ENCODE data around the gene SKP1. TPM values are rescaled to one million over a fixed set of nuclear protein-coding genes. Genes with fewer than 3 reads are reported as not detected.
"Not testable (repeated sequence)": the region's sequence is repeated elsewhere in the genome, so short reads cannot be mapped to it uniquely, and the experiment has no call there.

The SKP1 gene
- 766 TPM for polyA plus RNA-seq (ENCODE audit: insufficient read length)
- long read RNA-seq, donor 1, full-length matches to known transcripts, result 490 of 604 reads
- long read RNA-seq, donor 1, partial matches to known transcripts, result 73 of 604 reads
- long read RNA-seq, donor 1, other reads (novel, unspliced or antisense), result 41 of 604 reads
- long read RNA-seq, donor 2, full-length matches to known transcripts, result 451 of 505 reads
- long read RNA-seq, donor 2, partial matches to known transcripts, result 45 of 505 reads
- long read RNA-seq, donor 2, other reads (novel, unspliced or antisense), result 9 of 505 reads
- long read RNA-seq, donor 3, full-length matches to known transcripts, result 312 of 355 reads
- long read RNA-seq, donor 3, partial matches to known transcripts, result 37 of 355 reads
- long read RNA-seq, donor 3, other reads (novel, unspliced or antisense), result 6 of 355 reads
- long read RNA-seq, donor 4, full-length matches to known transcripts, result 52 of 81 reads
- long read RNA-seq, donor 4, partial matches to known transcripts, result 29 of 81 reads
- long read RNA-seq, donor 4, other reads (novel, unspliced or antisense), result 0 of 81 reads
- long read RNA-seq, donor 5, full-length matches to known transcripts, result 857 of 959 reads
- long read RNA-seq, donor 5, partial matches to known transcripts, result 79 of 959 reads
- long read RNA-seq, donor 5, other reads (novel, unspliced or antisense), result 23 of 959 reads
- long read RNA-seq, donor 6, full-length matches to known transcripts, result 463 of 574 reads
- long read RNA-seq, donor 6, partial matches to known transcripts, result 58 of 574 reads
- long read RNA-seq, donor 6, other reads (novel, unspliced or antisense), result 53 of 574 reads
- long read RNA-seq, donor 7, full-length matches to known transcripts, result 702 of 810 reads
- long read RNA-seq, donor 7, partial matches to known transcripts, result 76 of 810 reads
- long read RNA-seq, donor 7, other reads (novel, unspliced or antisense), result 32 of 810 reads
- long read RNA-seq, donor 8, full-length matches to known transcripts, result 212 of 230 reads
- long read RNA-seq, donor 8, partial matches to known transcripts, result 8 of 230 reads
- long read RNA-seq, donor 8, other reads (novel, unspliced or antisense), result 10 of 230 reads

DNA sequence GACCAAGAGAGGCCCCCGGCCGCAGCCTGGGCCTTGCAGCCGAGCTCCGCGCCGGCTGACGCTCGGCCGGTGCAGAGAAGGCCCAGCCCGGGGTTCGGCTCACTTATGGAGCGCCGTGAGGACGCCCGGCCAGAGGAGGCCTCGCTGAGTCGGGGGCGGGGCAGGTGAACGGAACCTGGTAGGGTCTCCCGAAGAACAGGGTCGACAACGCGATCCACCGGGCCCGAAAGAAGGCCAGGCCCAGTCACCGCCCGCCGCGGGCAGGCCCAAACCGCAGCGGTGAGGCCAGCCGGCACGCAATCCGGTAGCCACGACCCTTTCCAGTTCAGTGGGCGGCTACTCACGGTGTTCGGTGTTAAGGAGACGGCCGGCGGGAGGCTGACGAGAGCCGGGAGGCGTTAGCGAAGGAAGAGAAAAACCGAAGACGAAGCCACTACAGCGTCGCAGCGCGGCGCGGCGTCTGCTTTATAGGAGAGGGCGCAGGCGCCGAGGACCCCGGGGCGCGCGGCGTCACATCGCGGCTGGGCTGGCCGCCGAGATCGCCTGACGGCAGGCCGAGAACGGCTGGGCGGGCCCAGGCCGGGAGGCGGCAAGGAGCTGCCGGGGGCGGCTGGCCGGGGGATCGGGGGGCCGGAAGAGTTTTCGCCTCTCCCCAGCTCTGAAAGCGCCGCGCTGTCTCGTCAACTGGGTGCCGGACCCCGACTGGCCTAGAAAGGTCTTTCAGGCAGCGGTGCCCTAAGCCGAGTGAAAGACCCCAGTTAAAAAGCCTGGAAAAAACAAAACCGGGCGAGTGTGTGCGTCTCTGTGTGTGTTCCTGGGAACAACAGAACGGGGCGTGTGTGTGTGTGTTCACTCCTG lies at the start of gene SKP1:
Gene SKP1 (minus strand): TSS at position 440 of the 858 bp plus-strand sequence. CDS start 2,928 bp downstream, outside the sequence.
- peak; percentile 85 for DNase-seq

DNA sequence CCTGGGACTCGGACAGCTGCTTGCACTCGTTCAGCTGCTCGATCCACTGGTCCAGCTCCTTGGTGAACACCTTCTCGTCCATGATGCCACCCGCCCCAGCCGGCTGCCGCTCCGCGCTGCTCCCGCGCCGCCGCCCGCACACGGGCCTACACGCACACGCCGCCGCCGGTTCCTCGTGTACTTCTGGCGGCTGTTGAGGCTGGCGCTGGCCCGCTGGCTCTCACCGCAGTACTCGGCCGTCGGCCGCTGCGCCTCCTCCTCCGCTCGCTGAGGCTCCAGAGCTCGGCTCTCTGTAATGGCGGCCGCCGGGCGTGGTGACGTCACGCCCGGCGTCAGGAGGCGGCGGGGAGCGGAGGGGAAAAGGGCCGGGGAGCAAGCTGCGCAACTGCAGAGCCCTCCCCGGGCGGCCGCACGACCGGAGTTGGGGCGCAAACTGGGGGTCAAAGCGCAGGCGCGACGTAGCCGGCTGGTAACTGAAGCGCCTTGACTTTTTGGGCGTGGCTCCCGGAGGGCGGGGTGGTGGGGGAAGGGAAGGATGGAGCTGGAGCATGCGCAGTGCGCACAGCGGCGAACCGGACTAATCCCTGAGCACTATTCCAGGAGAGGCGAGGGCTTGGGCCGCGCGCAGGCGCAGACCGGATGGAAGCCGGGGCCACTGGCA lies 49.2 kb upstream of the SKP1 start, which contains the start of gene PPP2CA:
Gene PPP2CA (minus strand): TSS at position 294 of the 661 bp plus-strand sequence. CDS start 212 bp downstream, at position 82.
- peak; percentile 97 for DNase-seq

DNA sequence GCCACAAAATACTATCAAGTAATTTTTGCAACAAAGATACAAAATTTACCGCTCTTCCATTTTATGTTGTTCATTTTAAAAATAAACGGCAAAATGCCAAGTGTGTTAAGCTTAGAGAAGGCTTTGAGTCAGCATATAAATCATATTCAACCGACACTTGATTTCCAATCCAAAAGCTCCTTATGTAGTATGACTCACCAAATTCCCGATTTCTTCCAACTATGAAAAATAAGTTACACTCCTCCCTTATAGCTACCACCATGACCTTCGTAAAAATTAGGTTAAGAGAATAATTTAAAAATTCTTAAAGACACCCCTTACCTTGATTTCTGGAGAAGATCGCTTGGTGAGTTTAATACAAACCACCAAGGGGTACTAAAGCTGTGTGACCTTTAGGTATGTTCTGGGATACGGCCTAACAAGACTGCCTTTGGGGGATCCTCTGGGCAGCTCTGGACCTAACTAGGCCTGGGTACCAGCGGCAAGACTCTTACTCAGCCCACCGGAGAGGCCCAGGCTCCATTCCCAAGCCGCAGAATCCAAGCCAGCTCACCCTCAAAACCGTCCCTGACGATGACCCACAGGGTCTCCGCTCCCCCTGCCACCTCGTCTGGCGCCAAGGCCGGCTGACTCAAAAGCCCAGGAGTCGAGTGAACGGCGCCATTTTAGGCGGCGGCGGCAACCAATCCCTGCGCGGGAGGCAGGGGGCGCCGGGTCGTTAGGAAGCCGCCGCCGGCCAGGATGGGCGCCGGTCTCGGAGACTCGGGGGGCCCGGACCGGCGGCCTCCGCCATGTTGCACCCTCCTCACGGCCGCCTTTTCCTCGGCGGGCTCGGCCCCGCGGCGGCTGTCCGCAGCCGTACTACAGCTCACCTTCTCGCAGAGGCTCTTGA lies 48.4 kb upstream of the SKP1 start:
- DNase-seq, result peak; percentile 77

- no peak for DNase-seq
Observed at GRCh38 chr5:134223406-134224248, 46.9 kb upstream of the SKP1 start.

GRCh38 chr5:134221690-134222089 lies 44.9 kb upstream of the SKP1 start:
- DNase-seq, result not testable (repeated sequence)

DNA sequence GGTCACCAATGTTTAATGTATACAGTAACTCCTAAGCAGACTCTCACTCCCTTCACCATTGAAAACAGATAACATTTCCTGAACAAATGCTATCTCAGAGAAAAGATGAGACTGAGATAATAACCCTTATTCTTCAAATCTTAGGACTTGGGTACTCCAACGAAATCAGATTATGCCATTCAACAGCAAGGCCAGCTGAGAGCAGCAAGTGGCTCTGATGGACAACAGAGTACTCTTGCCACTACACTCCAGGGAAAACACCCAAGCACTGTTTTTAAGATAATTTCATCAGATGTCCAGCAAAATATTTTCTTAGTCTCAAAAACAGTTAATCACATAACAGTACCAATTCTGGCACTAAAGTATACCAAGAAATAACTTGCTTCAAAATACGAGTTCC lies 39.0 kb upstream of the SKP1 start:
- no peak for DNase-seq

GRCh38 chr5:134211263-134212031 lies 34.7 kb upstream of the SKP1 start:
- DNase-seq, result not testable (repeated sequence)

GRCh38 chr5:134209477-134210245 lies 32.9 kb upstream of the SKP1 start:
- no peak for DNase-seq

- no peak for DNase-seq
Observed at GRCh38 chr5:134207696-134208095, 30.9 kb upstream of the SKP1 start.

GRCh38 chr5:134206627-134207160 lies 29.9 kb upstream of the SKP1 start:
- DNase-seq, result no peak

- DNase-seq, result no peak
Observed at GRCh38 chr5:134204575-134204974, 27.8 kb upstream of the SKP1 start.

GRCh38 chr5:134203630-134204029 lies 26.9 kb upstream of the SKP1 start:
- DNase-seq, result no peak

- no peak for DNase-seq
Observed at GRCh38 chr5:134195666-134196065, 18.9 kb upstream of the SKP1 start.

DNA sequence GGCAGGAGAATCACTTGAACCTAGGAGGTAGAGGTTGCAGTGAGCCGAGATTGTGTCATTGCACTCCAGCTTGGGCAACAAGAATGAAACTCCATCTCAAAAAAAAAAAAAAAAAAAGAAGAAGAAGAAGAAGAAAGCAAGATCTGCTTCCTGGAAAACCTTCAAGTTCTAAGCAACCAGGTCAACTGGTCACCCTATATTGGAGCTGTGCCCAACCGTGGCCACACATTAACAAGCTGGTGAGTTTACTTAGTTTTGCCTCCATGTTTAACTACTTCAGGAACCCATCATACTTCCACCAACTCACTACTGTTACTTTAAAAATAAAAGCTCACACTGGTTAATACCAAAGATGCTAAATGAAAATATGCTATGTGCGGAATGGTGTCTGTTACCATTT lies 12.3 kb upstream of the SKP1 start:
- DNase-seq, result no peak

DNA sequence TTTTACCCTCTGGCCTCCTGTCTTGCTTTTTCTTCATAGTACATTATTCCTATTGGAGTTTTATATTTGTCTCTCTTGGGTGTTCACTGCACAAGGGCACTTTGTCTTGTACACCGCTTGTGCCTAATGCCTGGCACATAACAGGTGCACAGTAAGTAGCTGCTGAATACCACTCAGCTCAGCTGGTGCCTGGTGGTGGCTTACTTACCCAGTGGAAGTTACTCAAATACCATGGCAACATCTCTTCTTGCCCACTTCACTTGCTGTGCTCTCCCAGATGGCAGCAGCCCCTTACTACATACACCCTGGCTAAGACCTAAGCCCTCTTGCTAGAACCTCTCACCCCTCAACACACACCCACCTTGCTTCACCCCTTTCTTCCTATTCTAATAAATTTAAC lies 11.3 kb upstream of the SKP1 start:
- no peak for DNase-seq

DNA sequence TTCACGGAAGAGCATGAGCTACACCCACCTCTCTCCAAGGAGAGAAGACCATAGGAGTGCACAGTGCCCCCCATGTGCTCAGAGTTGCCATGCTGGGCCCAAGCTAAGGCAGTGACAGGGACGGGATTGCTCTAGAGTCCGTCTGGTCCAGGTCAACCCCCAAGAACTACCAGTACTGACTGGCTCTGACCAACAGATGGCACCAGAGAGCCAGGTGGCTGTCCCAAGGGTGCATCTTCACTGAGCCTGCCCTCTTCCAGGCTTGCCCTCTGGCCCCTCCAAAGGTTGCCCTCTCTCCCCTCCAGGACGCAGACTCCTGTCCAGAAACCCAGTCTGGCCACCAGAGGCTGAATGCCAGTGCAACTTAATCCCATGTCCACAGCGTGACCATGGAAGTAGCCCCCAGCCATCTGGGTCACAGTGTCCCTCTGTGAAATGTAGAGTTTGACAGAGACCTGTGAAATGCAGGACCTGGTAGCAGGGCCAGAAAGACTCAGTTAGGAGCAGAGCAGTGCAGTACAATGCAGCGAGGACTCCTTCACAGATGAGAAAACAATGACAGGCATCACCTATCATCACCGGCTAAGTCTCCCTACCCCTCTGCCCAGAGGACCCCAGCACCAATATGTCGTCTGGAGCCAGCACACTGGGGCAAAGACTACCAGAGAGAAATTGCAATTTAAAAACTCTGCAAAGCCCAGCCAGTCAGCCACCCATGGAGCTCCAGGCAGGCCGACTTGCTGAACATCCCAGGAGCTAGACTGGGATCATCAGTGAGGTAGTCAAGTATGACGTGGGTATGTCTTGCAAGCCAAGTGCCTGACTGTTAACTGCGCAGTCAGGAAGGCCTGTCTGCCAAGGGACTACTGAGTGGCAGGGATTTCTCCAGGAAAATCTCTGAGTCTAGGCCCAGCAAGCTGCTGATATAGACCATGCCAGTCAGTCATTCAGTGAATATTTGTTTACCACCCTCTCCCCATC lies 7.7 kb upstream of the SKP1 start:
- DNase-seq, result peak; percentile 38
